GM18526 (cell line): Measurements from ENCODE around the gene ZBTB38.
A peak's percentile ranks its signal among the peaks of the same experiment; 100 is the strongest.

Experiments
- POLR2A ChIP-seq: IDR thresholded peaks from 3 replicates; pipeline ENCODE4 v1.6.1; 2011; ENCODE audit not compliant: insufficient read length; ENCODE audit errors: extremely low read depth

ZBTB38 gene

DNA sequence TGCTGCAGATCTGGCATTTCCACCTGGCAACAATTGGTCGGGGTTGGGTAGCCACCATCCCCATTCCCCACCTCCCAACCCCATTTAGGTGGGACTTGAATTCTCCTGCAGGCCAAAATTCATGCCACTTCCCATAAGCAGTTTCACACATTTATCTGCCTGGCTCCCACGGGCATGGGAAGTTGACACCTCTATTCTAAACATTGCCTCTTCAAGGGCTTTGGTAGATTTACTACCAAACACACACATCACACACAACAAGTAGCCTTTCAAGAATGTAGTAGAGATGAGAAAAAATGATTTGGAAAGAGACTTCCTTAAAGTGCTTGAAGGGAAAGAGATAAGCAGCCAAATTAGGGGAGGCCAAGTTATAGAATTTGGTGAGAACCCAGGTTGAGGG is 30.9 kb downstream of the ZBTB38 start:
- no peak for TF ChIP-seq POLR2A

DNA sequence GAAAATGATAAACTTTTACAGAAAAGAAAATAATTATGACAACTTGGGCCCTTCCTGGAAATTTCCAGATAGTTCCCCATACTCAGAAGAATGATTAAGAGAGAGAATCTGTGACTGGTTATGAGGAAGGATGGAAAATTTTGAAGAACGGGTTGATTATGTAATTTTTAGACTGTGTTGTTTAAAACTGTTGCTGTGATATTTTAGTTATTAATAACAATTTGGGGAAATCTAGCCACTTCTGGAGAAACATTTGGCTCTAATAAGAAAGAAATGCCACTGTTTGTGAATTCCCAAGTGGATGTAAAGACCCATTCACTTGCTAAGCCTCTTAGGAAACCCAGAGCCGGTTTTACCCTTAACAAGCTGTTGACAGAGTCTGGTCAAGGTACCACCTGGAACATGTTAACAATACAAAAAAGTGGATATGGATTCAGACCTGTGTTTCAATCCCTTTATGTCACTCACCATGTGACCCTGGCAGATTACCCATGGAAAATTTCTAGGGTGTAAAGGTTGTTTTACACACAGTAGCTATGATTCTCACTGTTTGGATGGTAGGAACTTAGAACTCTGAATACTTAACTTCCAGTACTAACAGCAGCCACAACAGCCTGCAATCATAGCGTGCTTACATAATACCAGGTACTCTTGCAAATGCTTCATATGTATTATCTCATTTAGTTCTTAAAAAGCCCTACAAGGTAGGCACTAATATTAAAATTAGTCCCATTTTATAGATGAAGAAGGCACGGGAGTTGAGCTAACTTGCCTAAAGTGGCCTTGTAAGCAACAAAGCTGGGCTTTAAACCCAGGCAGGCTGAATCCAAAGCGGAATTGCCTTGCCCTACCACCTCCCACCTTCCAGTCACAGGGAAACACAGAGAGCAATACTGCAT is 32.0 kb downstream of the ZBTB38 start:
- TF ChIP-seq POLR2A = no peak

DNA sequence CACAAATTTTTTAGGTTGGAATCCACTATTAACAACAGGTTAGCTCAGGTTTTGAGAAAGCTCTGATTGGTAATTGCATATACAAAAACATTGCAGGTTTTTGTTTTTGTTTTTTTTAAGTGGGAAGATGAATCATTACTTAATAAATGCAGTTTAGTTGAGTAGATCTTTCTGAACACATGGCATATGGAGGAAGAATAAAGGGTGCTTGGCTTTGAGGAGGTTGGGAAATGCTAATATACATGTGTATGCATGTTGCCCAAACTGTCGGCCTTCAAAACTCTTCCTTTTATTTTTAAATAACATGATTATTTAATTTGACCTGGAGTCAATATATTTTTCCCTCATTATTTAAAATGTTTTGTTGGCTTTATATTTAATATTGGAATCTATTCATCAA is 32.8 kb downstream of the ZBTB38 start:
- TF ChIP-seq POLR2A = no peak

DNA sequence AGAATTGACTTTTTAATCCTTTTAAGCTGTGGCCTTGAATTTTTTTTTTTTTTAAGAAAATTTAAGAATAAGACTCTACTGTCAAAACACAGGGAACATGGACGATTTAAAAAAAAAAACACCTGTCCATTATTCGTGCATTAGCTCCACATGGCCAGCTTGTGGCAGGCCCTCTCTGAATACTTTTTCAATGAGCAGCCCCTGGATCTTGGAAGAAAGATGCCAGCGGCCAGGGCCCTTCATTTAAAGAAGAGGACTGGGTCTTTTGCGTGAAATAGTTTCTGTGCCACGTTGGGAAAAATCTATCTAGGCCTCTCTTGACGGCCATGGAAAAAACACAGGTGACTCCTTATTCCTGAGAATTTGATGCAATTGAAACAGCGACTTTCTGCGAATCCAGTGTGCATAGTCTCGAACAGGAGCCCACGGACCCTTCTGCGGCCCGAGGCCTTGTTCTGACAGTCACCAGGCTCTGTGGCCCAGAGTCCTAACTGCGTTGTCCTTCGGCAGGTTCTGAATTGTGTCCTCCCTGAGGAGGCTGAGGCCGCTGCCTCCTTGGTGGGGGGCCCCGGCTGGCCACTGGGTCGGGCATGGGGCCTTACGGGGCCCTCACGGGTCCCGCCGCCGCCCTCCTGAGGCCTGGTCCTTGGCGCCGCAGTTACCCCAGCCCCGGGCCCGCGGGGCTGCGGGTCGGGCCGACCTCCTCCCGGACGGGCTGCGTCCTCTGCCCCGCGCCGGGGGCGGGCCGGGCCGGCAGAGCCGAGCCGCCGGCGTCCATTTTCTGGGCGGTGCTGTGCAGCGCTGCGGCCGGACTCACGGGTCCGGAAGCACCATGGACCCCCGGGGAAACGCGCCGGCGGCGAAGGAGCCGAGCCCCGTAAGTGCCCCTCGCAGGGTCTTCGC is 33.5 kb downstream of the ZBTB38 start:
- TF ChIP-seq POLR2A = peak; percentile 55

DNA sequence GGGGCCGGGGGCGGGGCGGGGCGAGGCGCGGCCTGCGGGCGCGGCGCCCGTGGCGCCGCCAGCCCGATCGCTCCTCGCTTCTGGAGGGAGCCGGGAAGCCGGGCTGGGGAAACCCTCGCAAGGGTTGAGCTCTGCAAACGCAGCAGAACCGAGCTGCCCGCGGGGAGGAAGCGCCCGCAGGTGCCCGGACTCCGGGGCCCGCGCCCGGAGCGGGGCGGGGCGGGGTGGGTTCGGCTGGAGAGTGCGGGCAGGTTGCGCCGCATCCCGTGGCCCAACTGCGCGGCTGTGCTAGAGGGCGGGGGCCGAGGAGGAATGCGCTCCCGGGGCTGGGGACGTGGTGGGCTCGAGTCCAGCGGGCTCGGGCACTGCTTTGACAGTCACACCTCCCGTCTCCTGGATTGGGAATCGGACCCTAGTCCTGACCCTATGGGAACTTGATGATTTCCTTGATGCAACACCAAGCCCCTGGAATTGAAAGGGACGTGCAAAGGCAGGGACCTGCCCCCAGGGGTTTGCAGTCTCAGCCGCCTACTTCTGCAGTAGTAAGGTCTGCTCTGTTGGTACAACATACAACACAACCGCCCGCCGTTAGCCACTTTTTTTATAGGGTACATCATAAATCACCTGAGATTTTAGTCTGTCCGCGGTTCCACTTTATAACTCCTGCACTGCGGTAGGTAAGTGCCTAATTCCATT is 34.3 kb downstream of the ZBTB38 start:
- peak; percentile 24 for TF ChIP-seq POLR2A

DNA sequence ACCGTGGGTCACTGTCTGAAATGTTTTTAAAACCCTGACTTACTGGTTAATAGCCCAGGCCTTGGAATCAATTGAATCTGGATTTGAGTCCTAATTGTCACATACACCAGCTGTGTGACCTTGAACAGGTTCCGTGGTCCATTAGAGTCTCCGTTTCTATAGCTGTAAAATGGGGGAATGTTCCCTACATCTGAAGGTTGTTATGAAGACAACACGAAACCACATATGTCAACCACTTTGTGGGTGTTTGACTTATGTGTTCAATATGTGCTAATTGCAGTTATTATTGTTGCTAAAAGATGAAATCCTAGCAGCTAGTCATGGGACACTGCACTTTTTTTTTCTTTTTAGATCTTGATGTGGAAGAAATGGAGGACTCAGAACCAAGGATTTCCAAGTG is 35.3 kb downstream of the ZBTB38 start:
- no peak for TF ChIP-seq POLR2A

DNA sequence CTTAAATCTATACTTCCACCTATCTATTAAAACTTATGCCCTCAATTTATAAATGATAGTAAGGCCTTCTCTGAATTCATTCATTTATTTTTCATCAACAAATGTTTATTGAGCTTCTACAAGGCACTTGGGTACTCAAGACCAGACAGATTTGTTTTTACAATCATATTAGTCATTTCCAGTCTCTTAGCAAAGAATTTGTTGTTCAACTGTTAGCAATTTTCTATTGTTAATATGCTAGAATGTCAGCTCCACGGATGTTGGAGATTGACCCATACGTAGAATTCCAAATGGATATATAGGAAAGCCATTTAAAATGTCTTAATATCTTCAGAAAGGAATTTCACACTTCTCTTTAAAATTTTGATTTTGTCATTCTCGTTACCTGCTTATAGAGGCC is 36.7 kb downstream of the ZBTB38 start:
- TF ChIP-seq POLR2A = no peak

DNA sequence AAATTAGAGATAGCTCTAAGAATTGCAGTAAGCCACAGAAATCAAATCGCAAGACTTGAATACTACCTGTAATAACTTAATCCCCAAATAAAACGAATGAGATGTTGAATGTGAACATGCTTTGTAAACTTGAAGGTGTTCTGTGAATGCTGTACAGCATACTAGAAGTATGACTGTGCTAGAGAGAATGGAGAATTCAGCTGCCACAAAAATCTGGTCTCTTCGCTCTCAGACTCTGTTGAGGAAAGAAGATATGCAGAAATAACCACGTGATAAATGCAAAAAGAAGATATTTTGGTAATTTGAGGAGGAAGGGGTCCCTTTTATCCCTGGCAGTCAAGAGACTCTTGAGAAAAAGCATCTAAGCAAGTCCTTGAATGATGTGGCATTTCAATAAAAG is 37.3 kb downstream of the ZBTB38 start:
- TF ChIP-seq POLR2A = no peak

DNA sequence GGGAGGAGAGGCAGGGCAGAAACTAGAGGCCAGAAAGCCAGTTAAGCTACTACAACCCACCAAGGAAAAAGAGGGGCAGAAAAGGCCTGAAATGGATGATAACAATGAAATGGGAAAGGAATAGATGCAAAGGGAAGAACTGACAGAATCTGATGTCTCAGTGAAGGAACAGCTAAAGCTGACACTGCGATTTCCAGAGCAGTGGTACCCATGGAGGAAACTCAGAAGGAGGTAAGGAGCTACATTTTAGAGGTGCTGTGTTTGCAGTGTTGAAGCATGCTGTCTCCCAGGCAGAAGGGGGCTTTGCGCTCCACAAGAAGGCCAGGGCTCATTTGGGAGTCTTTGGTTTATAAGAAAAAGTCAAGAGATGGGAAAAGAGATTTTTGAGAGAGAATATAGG is 38.0 kb downstream of the ZBTB38 start:
- no peak for TF ChIP-seq POLR2A

DNA sequence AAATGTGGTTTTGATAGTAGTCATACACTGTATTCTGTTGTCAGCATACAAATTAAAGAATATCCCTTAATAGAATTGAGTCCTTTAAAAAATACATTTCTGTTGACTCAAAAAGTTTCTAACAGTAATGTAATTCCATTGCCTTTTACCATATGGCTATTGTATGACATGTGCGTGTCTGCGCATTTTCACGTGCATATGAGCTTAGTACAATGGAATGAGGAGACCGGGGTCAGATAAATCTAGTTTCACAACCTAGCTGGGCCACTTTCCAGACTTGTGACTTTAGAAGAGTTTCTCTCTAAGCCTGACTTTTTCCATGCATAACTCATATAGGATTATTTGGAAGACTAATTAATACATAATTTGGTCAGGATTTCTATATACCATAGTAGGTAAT is 38.7 kb downstream of the ZBTB38 start:
- no peak for TF ChIP-seq POLR2A

DNA sequence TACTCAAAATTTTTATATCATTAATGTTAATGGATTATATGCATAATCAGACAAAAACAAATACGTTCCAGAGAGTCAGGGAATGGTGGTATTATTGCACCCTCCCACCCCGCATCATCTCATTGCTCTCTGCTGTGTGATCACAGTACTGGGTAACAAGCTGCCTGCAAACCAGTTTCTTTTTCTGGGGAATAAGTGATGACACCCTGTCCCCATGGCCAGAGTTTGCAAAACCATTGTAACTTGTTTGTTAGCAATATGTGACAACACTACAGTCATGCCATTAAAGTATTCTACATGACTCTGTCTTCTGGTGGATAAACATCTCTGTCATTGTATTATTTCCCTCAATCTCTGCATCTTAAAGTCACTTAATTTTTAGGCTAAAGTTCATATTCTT is 39.5 kb downstream of the ZBTB38 start:
- no peak for TF ChIP-seq POLR2A

DNA sequence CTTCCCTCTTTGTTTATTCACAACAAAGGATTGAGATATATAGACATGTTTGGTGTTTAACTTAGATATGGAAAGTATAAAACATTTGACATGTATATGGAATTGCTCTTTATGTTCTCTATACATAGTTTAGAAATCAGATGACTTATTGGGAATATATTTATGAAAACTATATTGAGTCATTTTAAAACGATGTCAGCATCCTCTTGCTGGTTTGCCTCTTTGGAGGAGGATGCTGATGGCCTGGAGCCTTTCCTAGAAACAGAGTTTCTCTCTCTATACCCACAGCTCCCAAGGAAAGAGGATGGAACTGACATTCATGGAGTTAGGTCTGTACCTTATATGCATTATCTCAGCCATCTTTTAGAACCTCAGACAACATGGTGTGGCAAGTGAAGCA is 40.3 kb downstream of the ZBTB38 start:
- TF ChIP-seq POLR2A = no peak

DNA sequence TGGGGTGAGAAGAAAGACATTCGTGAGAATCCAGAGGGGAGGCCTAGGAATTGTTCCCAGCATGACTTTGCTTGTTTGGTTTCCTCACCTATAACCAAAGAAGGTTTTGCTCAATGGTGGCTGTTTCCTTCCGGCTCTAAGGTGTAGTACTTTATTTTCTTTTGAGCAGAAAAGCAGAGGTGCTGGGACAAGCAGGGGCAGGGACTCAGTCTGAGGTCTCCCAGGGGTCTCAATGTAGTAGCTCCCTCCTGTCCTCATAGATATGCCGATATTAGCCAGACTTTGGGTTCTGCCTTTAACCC is 41.6 kb downstream of the ZBTB38 start:
- TF ChIP-seq POLR2A = no peak

DNA sequence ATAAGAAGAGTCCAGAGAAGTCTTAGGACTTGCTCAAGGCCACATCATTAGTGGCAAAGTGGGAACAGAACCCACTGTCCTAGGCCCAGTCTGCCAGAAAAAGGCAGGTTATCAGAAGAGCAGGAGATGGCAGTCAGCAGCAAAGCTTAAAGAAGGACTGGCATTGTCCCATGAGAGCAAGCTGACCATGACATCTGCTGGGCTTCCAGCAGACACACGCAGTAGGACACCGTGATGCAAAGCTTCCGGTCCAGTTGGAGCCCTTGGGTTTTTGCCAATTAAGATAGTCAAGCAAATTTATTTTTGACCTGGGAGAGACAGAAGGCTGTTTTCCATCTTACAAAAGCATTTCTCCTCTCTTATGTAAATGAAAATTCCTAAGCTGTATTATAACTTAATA is 42.1 kb downstream of the ZBTB38 start:
- no peak for TF ChIP-seq POLR2A

DNA sequence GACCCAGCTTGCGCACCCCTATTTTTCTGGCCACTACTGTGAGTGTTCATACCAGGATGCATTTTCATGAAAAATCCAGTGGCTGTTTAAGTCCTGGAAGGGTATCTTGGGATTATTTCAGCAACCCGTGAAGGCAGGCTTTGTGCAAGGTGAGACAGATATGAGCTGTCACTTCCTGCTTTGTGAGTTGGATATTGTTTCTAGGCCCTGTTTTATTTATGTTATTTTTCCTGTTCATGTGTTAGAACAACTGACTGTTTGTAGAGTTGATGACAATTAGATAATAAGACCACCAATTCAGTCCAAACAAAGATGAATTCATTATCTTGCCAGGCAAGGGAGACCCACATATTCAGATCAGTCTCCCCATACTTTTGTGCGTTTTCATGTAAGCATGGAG is 42.5 kb downstream of the ZBTB38 start:
- no peak for TF ChIP-seq POLR2A

DNA sequence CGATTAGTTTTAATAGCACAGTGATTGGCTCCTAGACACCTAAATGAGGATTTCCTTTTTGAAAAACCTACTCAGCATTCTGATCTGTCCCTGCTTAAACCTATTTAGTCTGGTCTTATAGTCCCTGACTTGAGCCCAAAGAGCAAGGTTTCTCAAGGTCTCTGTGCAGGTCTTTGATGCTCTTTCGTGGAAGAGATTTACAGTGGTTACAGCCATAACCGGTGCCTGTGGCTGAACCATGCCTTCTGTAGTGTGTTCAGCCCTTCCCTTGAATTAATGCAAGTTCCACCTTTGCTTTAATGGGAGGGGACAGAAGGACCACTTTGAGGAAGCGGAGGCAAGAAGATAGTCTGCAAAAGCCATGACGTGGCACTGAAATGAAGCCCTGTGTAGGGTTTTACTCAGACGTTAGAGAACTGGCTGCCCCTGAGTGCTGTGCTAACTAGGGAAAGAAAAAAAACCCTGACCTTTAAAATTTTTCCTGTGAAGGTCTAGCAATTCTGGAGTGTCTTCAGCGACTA is 43.0 kb downstream of the ZBTB38 start:
- TF ChIP-seq POLR2A = no peak
